Endometrium (tissue), 2 donors: ENCODE data around the gene HELQ.
"Not testable (repeated sequence)": the region's sequence is repeated elsewhere in the genome, so short reads cannot be mapped to it uniquely, and the experiment has no call there.

Experiments
- FAIRE-seq: peaks from 2 replicates; lab custom pipeline; 2012; peaks lifted over from hg19 to GRCh38; lab: Jason Lieb, UNC
- donor health status: control.
- donor health status: control.

HELQ gene, protein sequence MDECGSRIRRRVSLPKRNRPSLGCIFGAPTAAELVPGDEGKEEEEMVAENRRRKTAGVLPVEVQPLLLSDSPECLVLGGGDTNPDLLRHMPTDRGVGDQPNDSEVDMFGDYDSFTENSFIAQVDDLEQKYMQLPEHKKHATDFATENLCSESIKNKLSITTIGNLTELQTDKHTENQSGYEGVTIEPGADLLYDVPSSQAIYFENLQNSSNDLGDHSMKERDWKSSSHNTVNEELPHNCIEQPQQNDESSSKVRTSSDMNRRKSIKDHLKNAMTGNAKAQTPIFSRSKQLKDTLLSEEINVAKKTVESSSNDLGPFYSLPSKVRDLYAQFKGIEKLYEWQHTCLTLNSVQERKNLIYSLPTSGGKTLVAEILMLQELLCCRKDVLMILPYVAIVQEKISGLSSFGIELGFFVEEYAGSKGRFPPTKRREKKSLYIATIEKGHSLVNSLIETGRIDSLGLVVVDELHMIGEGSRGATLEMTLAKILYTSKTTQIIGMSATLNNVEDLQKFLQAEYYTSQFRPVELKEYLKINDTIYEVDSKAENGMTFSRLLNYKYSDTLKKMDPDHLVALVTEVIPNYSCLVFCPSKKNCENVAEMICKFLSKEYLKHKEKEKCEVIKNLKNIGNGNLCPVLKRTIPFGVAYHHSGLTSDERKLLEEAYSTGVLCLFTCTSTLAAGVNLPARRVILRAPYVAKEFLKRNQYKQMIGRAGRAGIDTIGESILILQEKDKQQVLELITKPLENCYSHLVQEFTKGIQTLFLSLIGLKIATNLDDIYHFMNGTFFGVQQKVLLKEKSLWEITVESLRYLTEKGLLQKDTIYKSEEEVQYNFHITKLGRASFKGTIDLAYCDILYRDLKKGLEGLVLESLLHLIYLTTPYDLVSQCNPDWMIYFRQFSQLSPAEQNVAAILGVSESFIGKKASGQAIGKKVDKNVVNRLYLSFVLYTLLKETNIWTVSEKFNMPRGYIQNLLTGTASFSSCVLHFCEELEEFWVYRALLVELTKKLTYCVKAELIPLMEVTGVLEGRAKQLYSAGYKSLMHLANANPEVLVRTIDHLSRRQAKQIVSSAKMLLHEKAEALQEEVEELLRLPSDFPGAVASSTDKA

DNA sequence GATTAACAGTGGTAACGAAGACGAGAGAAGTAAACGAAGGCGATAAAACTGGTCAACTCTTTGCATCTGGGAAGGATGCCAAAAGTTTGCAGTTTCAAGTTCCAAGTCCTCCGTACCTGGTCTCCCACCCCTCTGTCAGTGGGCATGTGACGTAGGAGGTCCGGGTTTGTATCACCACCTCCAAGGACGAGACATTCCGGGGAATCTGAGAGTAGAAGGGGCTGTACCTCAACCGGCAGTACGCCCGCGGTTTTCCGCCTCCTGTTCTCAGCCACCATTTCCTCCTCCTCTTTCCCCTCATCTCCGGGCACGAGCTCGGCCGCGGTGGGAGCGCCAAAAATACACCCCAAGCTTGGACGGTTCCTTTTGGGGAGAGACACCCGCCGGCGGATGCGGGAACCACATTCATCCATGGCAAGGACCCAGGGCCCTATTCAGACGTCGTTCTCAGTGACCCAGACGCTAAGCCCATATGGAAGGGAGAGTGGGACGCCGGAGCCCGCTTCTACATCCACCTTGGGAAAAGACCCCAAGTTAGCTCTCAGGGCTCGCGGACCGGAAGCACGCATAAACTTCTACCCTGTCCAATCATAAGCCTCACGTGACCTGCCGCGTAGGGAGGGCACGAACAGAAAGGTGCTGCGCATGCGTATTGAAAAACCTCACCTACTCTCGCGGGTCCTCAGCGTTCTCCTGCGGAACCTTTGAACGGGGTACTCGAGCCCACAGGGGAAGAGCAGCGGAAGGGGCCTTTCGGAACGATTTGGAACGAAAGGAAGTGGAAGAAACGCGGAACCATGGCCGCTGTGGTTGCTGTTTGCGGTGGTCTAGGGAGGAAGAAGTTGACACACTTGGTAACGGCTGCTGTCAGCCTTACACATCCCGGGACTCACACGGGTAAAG lies at the start of gene HELQ, which contains the start of gene MRPS18C:
HELQ (minus strand) TSS at position 543 of the 903 bp plus-strand sequence; CDS start at position 413, 130 bp downstream.
MRPS18C (plus strand) TSS at position 778 of the 903 bp plus-strand sequence; CDS start at position 798, 20 bp downstream.
- FAIRE-seq, result peak; percentile 85

DNA sequence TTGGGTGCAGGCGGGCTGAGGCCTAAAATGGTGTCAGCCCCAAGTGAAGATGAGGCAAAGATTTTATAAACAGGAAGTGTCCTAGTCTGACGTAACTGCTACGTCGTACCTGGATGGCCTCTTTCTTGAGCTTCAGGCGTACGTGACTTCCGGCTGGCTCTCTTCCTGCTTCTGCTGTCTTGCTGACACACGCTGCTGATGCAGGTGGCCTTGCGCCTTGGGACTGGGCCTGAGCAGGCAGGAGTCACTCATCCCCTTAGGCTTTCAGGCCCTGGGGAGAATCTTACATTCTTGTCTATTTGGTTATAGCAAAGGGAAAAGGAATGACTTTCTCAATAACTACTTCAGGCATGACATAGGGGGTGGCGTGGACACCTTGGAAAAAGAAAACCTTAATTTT lies 49.4 kb upstream of the HELQ start:
- no peak for FAIRE-seq

DNA sequence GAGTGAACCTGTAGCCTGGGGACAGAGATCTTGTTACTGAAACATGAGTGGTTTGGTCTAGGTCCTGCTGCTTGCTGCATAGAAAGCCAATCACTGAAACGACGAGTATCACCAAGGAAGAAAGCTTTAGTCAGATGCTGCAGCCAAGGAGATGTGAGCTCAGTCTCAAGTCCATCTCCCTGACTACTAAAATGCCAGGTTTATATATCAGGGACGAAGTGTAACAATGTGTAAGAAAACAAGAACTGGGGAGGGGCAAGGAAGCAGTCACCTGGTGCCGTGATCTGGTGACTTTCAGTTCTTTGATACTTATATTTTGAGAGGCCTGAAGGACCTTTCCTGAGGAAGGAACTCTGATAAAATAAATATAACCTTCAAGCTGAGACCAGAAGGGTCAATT lies 48.9 kb upstream of the HELQ start:
- FAIRE-seq, result no peak

DNA sequence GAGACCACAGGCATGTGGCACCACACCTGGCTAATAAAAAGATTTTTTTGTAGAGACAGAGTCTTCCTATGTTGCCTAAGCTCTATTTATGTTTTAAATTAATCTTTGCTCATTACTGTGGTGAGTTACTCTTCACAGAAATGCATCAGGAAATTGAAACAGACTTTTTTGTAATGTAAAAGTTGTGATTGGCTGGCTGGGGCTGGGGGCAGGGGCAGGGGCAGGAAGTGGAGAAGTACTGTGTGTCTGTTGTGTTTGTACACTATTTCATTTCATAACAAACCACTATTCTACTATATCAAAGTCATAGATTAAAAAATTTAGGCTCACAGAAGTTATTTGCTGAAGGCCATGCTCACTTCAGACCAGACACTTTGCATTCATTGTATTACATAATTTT lies 48.4 kb upstream of the HELQ start:
- no peak for FAIRE-seq

DNA sequence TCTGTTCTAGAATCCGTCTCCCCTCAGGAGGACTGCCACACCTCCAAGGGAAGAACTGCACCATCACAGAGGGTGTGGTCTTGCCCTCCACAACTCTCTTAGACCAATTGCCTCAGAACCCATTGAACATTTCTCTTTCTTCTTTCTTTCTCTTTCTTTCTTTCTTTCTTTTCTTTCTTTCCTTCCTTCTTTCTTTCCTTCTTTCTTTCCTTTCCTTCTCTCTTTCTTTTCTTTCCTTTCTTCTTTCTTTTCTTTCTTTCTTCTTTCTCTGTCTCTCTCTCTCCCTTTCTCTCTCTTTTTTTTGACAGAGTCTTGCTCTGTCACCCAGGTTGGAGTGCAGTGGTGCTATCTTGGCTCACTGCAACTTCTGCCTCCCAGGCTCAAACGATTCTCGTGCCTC lies 46.0 kb upstream of the HELQ start:
- FAIRE-seq, result not testable (repeated sequence)

DNA sequence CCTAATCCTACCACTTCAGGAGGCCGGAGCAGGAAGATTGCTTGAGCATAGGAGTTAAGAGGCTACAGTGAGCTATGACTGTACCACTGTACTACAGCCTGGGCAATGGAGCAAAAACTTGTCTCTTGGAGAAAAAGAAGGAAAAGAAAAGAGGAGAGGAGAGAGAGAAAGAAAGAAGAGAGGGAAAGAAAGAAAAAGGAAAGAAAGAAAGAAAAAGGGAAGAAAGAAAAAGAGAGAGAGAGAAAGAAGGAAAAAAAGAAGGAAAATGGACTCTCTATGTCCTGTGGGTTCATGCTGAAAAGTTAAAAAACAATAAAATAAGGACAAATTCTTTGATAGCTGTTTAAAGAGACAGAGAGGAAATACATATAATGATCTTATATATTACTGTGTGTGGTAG lies 42.6 kb upstream of the HELQ start:
- FAIRE-seq, result no peak

DNA sequence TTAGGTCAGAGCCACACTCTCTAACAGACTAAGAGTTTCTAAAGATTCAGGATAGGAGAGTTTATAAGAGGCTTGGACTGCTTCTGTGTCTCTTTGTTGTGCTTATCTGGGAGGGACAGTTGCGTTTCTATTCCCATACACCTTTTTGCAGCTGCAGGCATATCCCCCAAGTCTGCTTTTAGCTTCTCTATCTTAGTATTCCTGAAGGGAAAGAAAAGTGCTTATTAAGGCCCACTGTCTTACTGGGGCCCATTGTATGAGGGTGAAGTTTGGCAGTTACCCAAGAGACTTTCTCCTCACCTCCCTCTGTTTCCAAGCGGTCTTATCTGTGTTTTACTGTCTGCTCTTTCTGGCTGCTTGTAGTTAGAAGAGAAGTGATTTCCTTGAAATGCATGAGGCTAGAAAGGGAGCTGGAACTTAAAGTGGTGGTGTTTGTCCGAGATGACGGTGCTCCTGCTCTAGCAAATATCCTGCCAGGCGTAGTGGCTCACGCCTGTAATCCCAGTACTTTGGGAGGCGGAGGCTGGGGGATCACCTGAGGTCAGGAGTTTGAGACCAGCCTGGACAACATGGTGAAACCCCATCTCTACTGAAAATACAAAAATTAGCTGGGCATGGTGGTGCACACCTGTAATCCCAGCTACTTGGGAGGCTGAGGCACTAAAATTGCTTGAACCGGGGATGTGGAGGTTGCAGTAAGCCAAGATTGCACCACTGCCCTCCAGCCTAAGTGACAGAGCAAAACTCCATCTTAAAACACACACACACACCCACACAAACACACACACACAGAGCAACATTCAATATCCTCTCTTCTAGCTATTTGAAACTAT lies 40.7 kb upstream of the HELQ start:
- not testable (repeated sequence) for FAIRE-seq

DNA sequence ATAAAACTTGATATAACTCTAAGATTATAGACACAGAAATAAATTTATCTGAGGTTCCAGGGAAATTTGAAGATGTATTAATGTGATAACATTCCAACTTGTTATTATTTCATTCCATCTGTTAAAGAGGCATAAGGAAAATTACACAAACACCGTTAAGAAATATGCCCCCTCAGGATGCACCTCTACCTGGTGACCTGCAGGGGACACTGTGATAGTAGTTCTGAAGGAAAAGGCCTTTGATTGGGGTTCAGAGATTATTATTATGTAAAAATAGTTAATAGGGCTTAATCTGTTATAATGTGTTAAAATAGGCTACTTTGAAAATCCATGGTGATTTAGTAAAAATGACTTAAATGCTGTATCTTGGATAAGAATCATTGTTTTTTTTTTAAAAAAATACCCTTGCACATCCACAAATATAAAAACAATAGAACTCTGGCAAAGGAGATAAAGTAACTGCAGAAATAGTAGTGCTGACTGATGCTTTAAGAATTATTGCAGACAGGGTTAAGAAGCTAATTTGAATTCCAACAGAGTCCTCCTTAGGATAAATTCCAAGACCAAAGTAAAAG lies 35.3 kb upstream of the HELQ start:
- peak; percentile 82 for FAIRE-seq

DNA sequence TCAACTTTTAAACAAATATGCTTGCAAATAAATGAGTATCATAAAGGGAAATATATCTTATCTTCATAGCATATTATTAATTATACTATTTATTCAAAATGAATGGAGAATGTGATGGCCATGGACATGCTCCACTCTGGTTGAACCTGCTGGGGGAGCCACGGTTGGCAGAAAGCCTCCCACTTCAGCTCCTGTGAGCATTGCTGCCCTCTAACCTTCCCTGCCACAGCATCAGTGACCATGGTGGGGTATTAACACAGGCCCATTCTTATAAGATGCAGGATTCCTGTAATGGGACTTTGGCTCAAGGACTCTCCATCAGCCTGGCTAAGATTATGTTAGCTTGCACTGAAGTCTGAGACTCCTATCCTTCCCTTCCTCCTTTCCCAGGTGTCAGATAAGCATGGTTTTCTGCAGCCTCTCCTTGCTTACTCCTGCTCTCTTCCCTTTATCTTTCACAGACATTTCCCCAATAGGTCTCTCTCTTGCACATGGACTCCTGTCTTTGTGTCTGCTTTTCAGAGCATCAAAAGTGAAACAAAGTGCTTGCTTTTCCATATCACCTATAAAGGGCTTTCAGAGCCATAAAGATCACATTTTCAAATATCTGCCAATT lies 34.2 kb upstream of the HELQ start:
- FAIRE-seq, result no peak

DNA sequence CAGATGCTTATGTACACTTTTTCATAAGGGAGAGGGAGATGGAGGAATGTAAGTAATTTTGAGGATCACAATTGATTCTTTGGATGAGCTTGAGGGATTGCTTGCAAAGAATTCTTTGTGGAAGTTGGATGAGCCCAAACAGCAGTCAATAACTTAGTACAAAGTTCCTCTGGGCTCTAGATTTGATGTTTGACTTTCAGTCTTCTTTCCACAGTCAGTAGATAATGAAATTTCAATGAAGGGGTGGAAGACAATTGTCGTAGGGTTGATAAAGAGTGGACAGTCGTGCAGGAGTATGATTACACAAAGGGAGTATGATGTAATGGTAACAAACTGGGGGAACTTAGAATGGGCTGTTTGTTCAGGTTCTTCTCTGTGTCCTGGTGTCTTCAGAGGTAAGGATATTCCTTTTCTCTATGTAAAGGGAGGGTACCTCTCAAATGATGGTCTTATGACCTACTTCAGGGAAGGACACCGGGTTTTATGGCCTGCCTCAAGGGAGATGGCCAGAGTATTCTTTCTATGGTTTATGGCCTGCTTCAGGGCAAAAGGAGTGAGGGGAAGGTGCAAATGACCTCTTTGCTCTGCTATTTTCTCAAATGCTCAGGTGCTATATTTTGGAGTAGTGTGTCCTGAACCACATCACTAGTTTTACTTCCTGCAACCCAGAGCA lies 31.0 kb upstream of the HELQ start:
- no peak for FAIRE-seq

DNA sequence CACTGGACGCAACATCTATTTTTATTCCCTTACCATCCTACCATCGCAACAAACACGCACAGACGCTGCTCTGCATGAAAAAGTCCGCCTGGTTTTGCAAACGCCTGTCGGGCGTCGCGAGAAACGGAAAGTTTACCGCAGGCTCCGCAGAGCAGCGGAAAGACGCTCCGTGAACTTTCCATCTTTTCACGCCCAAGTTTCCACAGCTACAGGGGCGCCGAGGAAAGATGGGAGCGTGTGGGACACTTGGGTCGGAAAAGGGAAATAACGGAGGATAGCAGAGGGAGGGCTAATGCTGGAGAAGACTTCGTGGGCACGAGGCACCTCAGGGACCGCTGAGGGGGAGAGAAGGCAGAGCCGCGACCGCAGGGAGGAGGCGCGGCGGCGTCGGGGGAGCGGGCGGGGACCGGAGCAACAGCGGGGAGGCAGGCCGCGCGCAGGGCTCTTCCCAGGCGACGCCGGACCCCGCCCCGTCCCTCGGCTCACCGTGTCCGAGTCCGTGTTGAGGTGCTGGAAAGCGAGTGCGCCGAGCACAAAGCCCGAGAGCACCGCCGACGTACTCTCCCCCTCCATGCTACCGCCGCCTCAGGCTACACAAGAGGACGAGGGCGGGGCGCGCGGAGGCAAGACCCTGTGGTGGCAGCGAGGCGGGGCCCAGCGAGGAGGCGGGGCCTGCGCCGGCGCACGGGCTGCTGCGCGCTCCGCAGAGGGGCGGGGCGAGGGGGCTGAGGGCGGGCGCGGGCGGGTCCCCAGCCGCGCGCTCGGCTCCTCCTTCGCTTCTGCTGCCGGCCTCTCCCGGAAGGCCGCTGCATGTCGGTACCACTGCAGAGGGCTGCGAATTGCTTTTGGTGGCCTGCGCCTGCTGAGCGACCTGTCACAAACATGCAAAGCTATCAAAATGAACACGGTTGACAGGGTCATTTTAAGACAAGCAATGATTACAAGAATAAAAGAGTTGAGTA lies 29.2 kb upstream of the HELQ start, which contains the start of gene ABRAXAS1:
ABRAXAS1 (minus strand) TSS at position 601 of the 962 bp plus-strand sequence; CDS start at position 573, 28 bp downstream.
- no peak for FAIRE-seq

DNA sequence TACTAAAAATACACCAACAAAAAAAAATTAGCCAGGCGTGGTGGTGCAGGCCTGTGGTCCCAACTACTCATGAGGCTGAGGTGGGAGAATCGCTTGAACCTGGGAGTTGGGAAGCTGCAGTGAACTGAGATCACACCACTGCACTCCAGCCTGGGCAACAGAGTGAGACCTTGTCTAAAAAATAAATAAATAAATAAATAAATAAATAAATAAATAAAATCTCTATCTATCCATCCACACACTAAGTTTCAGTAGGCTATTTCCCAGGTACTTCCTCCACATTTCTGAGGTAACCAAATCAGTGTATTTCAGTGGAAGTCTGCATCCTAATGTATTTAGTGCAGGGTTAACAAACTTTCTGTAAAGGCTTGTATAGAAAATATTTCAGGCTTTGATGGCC lies 18.3 kb upstream of the HELQ start:
- FAIRE-seq, result no peak

DNA sequence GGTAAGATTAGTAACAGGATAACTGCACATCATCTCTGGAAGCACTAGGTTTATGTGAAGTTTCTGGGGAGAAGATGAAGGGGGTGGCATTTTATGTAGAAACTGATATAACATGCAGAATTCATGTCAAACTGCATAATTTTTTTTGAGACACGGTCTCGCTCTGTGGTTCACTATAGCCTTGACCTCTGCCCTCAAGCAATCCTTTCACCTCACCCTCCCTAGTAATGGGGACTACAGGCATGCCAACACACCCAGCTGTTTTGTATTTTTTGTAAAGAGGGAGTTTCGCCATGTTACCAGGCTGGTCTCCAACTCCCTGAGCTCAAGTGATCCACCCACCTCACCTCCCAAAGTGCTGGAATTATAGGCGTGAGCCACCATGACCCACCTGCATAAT lies 17.8 kb upstream of the HELQ start:
- no peak for FAIRE-seq

DNA sequence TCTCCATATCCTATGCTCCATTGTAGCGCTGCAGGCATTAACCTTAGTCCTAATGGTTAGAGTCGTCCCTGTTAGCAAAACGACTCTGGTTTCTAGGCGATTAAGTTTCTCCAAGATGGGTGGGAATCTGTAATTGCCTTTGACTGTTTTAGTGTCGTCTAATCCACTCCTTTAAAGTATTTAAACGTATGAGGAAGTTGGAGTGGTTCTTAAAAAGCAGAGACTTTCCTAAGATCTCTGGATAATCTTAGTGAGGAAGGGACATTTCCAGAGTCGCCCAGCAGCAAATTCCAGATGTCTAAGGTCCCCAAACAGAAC lies 520 bp upstream of the HELQ start:
- no peak for FAIRE-seq

DNA sequence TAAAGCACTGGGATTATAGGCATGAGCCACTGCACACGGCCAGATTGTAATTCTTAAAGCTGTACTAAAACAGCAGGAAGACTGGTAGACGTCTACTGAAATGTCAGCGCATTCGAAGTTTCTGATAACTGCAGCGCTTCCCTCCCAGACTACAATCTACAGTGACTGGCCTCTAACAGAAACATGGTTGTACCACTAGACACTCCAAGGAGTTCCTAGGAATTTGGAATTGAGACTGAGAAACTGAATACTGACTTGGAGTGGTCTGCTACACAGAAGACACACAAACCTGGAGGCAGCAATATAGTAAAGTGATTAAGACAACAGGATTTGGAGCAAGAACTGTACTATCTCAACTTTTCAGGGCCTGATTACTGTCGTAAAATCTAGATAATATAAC lies 937 bp downstream of the HELQ start:
- no peak for FAIRE-seq

DNA sequence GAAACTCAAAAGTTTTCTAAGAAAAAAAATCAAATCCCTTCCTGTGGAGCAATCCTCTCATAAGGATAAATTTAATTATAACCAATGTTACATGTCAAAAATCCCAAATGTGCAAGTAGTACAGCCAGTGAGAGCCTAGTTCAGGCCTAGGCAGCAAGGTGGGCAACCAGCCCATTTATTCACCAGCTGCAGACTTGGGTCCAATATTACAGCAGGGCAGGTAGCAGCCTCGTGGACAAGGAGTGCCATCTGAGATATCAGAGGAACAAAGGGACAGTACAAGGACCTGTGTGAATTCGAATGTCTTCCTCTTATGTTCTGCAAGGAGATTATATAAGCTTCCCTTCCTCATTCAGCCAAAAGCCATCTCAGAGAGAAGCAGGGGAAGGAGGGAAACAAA lies 6.6 kb downstream of the HELQ start:
- no peak for FAIRE-seq

DNA sequence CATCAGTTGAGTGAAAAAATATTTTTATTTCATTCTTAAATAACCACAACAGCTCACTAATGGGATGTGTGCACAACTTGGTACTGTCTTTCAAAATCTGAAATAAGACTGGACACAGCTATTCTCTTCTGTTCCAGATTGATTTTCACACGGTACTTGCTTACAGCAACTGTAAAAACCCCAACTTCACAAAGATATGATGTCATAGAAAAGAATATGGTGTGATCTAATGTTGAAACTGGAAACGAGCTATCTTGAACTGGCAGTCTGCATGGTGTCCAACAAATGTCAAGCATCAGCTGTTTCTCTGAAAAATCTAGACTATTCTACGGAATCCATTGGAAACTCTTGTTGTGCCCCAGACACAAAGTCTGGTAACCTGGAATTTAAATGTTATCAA lies 14.7 kb downstream of the HELQ start:
- no peak for FAIRE-seq
